ENCODE data around the gene H2BK1.

Gene H2BK1

DNA sequence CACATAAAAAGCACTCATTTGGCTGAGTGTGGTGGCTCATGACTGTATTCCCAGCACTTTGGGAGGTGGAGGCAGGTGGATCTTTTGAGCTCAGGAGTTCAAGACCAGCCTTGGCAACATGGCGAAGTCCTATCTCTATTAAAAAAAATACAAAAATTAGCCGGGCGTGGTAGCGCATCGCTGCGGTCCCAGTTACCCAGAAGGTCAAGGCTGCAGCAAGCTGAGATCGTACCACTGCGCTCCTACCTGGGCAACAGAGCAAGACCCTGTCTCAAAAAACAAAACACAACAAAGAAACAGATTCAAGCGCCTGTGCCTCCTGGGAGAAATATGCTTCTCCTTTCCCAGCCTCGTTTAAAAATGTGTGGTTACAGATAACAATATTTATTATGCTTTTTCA, 19.0 kb upstream of the H2BK1 start:
- Histone ChIP-seq H3K27ac (no peak overlapping the region), H3K4me2 (no peak overlapping the region), H3K4me1 (ENCODE audit: low read depth, poor library complexity, severe bottlenecking) (peaks cover 41% of the 10 kb centered on the region), H4K20me1 (ENCODE audit: insufficient read depth) (no peaks in the 10 kb centered on the region), H3K4me3 (IDR thresholded peaks at IDR 0.05; ENCODE audit: insufficient read depth, low read depth, low read length) (no peak overlapping the region), H3K79me2 (ENCODE audit: insufficient read depth, low read depth) (peaks cover 40% of the 10 kb centered on the region), H3K36me3 (ENCODE audit: insufficient read depth) (peaks cover 5% of the 10 kb centered on the region; the same call in 1 of the 2 replicates), H3K9ac (no peak overlapping the region), H3K27me3 (ENCODE audit: insufficient read depth, low read depth) (no peaks in the 10 kb centered on the region), H2AFZ (ENCODE audit: low read depth) (no peak overlapping the region)
- TF ChIP-seq CTCF (conservative IDR thresholded peaks at IDR 0.05; ENCODE audit: low read depth, low read length): no peak

DNA sequence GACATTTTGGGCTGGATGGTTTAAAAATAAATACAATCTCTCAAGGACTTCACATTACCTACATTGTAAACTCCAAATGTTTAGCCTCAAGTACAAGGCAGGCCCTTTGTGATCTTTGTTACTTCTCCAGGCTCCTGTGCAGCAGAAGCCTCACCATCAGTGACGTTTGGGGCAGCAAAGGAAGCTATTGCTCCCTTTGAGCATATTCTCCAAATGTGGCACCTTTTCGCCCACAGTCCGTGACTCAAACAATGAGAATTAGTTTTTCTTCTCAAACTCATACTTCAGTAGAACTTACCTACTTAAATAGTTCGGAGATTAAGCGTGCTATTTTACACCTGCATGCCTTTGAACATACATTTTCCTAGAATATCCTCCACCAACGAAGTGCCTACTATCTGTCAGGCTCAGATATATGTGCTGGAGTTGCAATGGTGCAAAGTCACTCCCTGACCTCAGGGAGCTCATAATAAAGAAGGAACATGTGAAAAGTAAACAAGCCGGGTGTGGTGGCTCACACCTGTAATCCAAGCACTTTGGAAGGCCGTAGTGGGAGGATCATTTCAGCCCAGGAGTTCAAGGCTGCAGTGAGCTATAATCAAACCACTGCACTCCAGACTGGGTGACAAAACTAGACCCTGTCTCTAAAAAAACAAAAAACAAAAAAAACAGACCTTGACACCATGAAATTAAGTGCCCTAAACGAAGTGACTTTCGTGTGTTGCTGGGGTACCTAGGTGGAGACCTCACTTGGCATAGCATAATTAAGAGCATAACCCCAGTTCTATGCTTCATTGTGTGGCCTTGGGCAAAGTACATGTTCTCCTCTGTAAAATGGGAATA, 18.0 kb upstream of the H2BK1 start:
- Histone ChIP-seq H3K4me2 (peak overlapping the region; percentile 70), H3K36me3 (ENCODE audit: insufficient read depth) (peaks cover 12% of the 10 kb centered on the region; the same call in 1 of the 2 replicates), H3K79me2 (ENCODE audit: insufficient read depth, low read depth) (peaks cover 30% of the 10 kb centered on the region), H3K9ac (peak overlapping the region; percentile 52; the same call in 1 of the 2 replicates), H3K4me3 (IDR thresholded peaks at IDR 0.05; ENCODE audit: insufficient read depth, low read depth, low read length) (no peak overlapping the region), H4K20me1 (ENCODE audit: insufficient read depth) (no peaks in the 10 kb centered on the region), H3K27ac (no peak overlapping the region), H3K4me1 (ENCODE audit: low read depth, poor library complexity, severe bottlenecking) (peaks cover 31% of the 10 kb centered on the region), H3K27me3 (ENCODE audit: insufficient read depth, low read depth) (no peaks in the 10 kb centered on the region), H2AFZ (ENCODE audit: low read depth) (peak overlapping the region; percentile 67)
- no peak for TF ChIP-seq CTCF (conservative IDR thresholded peaks at IDR 0.05; ENCODE audit: low read depth, low read length)

- Histone ChIP-seq H4K20me1 (ENCODE audit: insufficient read depth) (no peaks in the 10 kb centered on the region), H3K27ac (peak within 1 kb of the TSS; percentile 22), H2AFZ (ENCODE audit: low read depth) (peak within 1 kb of the TSS; percentile 67), H3K27me3 (ENCODE audit: insufficient read depth, low read depth) (no peaks in the 10 kb centered on the region), H3K4me1 (ENCODE audit: low read depth, poor library complexity, severe bottlenecking) (peaks cover 31% of the 10 kb centered on the region), H3K36me3 (ENCODE audit: insufficient read depth) (peaks cover 14% of the 10 kb centered on the region; the same call in 1 of the 2 replicates), H3K4me2 (peak within 1 kb of the TSS; percentile 97), H3K9ac (peak within 1 kb of the TSS; percentile 52; the same call in 1 of the 2 replicates), H3K4me3 (IDR thresholded peaks at IDR 0.05; ENCODE audit: insufficient read depth, low read depth, low read length) (peak within 1 kb of the TSS; percentile 29), H3K79me2 (ENCODE audit: insufficient read depth, low read depth) (peaks cover 21% of the 10 kb centered on the region)
- no peak for TF ChIP-seq CTCF (conservative IDR thresholded peaks at IDR 0.05; ENCODE audit: low read depth, low read length)
Observed at GRCh38 chr7:151226875-151227782, 16.8 kb upstream of the H2BK1 start, which contains the start of gene ABCF2. Gene ABCF2 (minus strand): TSS chr7:151227205. CDS start chr7:151226458, 747 bp downstream.

DNA sequence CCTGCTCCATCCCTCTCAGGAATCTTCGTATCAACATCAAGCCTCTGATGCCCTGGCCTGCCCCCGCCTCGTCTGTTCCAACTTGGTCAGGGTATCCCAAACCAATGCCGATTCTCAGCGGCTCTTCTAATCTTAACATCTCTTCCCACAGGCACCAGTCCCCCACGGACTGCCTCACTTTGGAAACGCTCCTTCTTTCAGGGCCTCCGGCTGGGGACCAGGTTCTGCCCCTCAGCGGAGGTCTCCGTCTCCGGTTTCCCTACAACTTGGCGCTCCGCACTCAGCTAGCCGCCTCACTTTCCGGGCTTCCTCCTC, 16.2 kb upstream of the H2BK1 start:
- peaks cover 19% of the 10 kb centered on the region; the same call in 1 of the 2 replicates for H3K36me3 ChIP-seq (ENCODE audit: insufficient read depth)
- H3K9ac ChIP-seq: peak overlapping the region; percentile 52; the same call in 1 of the 2 replicates
- H3K4me3 ChIP-seq (IDR thresholded peaks at IDR 0.05; ENCODE audit: insufficient read depth, low read depth, low read length): peak overlapping the region; percentile 29
- H3K27me3 ChIP-seq (ENCODE audit: insufficient read depth, low read depth): no peaks in the 10 kb centered on the region
- no peak for TF ChIP-seq CTCF (conservative IDR thresholded peaks at IDR 0.05; ENCODE audit: low read depth, low read length)
- H4K20me1 ChIP-seq (ENCODE audit: insufficient read depth): no peaks in the 10 kb centered on the region
- no peak overlapping the region for H3K27ac ChIP-seq
- H3K4me2 ChIP-seq: peak overlapping the region; percentile 97
- peaks cover 27% of the 10 kb centered on the region for H3K4me1 ChIP-seq (ENCODE audit: low read depth, poor library complexity, severe bottlenecking)
- peaks cover 21% of the 10 kb centered on the region for H3K79me2 ChIP-seq (ENCODE audit: insufficient read depth, low read depth)
- H2AFZ ChIP-seq (ENCODE audit: low read depth): peak overlapping the region; percentile 67
